Endothelial cell of umbilical vein (primary cell): ENCODE data around the gene GBP4. TPM values are rescaled to one million over a fixed set of nuclear protein-coding genes. Genes with fewer than 3 reads are reported as not detected.

ENCODE experiments used
- BruUV-seq: library from RNA; stranded (reverse); fragments of 400-500 nt; replicated peaks from 2 replicates; lab custom pipeline; 2021; lab: Mats Ljungman, UMichigan
- CTCF ChIA-PET: fragments of 300-600, 350-600 bp; sonication (Branson Sonifier 250); formaldehyde crosslinking; loops from one replicate; lab custom pipeline; 2021; ENCODE audit warnings: antibody characterized with exemption, inconsistent platforms; lab: Charles Lee
- POLR2A ChIA-PET: fragments of 300-600, 350-600 bp; sonication (Branson Sonifier 250); formaldehyde crosslinking; loops from one replicate; lab custom pipeline; 2021; ENCODE audit warnings: antibody characterized with exemption, inconsistent platforms; lab: Charles Lee
- DNase-seq: peaks from one replicate; pipeline ENCODE4 v3.0.0-alpha.2; 2011; ENCODE audit warnings: low read depth, low spot score
- FAIRE-seq: peaks from 2 replicates; lab custom pipeline; 2011; peaks lifted over from hg19 to GRCh38; lab: Jason Lieb, UNC
- H2AFZ ChIP-seq: 2 replicates; pipeline ENCODE4 v1.6.0; 2012; ENCODE audit warnings: low read depth, low read length, control low read depth, inconsistent platforms
- H3K27ac ChIP-seq: 2 replicates; pipeline ENCODE4 v1.5.1; 2011; ENCODE audit warnings: low read depth, mild to moderate bottlenecking, control low read depth, low read length, moderate library complexity; ENCODE audit not compliant: insufficient read depth
- H3K27me3 ChIP-seq, 2 experiments: 2 replicates each; pipeline versions ENCODE4 v1.6.0 to v1.6.1; 2011; ENCODE audit warnings: low read length in 2 of 2, mixed read lengths in 1 of 2; ENCODE audit not compliant: control insufficient read depth in 2 of 2, insufficient read depth in 2 of 2
- H3K36me3 ChIP-seq, 2 experiments: 2 replicates in 1 of 2; 3 replicates in 1 of 2; pipeline ENCODE4 v1.5.1; 2011; ENCODE audit warnings: low read length in 2 of 2, mild to moderate bottlenecking in 1 of 2, moderate library complexity in 1 of 2; ENCODE audit not compliant: control insufficient read depth in 2 of 2, insufficient read depth in 2 of 2; ENCODE audit errors: extremely low read depth in 1 of 2
- H3K4me1 ChIP-seq: 3 replicates; pipeline ENCODE4 v1.5.1; 2011; ENCODE audit warnings: mild to moderate bottlenecking, low read length; ENCODE audit not compliant: control insufficient read depth, insufficient read depth; ENCODE audit errors: extremely low read depth
- H3K4me2 ChIP-seq: 2 replicates; pipeline ENCODE4 v1.6.1; 2011; ENCODE audit warnings: low read length, control low read depth, mixed read lengths; ENCODE audit not compliant: insufficient read depth
- H3K4me3 ChIP-seq, 3 experiments: fragments of 200-600 bp in 1 of 3; sonication (generic), shearing (Covaris generic) in 1 of 3; replicated peaks in 1 of 3; 2 replicates each; pipeline ENCODE4 v1.5.1; 2011 to 2016; ENCODE audit warnings: control low read depth in 3 of 3, low read length in 3 of 3, mild to moderate bottlenecking in 2 of 3, inconsistent platforms in 1 of 3, low read depth in 1 of 3, moderate library complexity in 1 of 3; ENCODE audit not compliant: insufficient read depth in 1 of 3
- H3K79me2 ChIP-seq: 2 replicates; pipeline ENCODE4 v1.6.0; 2012; ENCODE audit warnings: low read length, inconsistent platforms; ENCODE audit not compliant: control insufficient read depth, insufficient read depth
- H3K9ac ChIP-seq: replicated peaks from 2 replicates; pipeline ENCODE3; 2011; ENCODE audit warnings: low read length, control low read depth; ENCODE audit not compliant: insufficient read depth; ENCODE audit errors: extremely low read depth
- H3K9me1 ChIP-seq: replicated peaks from 3 replicates; pipeline ENCODE4 v1.6.0; 2011; ENCODE audit warnings: mild to moderate bottlenecking, low read length; ENCODE audit not compliant: control insufficient read depth, insufficient read depth; ENCODE audit errors: extremely low read depth
- H3K9me3 ChIP-seq: replicated peaks from 2 replicates; pipeline ENCODE4 v1.5.1; 2012; ENCODE audit warnings: low read length, inconsistent platforms; ENCODE audit not compliant: control insufficient read depth, insufficient read depth
- H4K20me1 ChIP-seq: replicated peaks from 2 replicates; pipeline ENCODE3; 2011; ENCODE audit warnings: mild to moderate bottlenecking, low read length; ENCODE audit not compliant: control insufficient read depth, insufficient read depth; ENCODE audit errors: extremely low read depth
- CTCF ChIP-seq, 2 donors: IDR thresholded peaks; 1 replicate in 1 of 2; 2 replicates in 1 of 2; pipeline ENCODE4 v1.5.1; 2011; ENCODE audit warnings: low read length in 2 of 2, mild to moderate bottlenecking in 2 of 2, moderate library complexity in 2 of 2, control low read depth in 1 of 2, inconsistent platforms in 1 of 2, low read depth in 1 of 2; ENCODE audit not compliant: insufficient read depth in 1 of 2; ENCODE audit errors: extremely low read depth in 1 of 2
- EZH2 ChIP-seq: IDR thresholded peaks from 2 replicates; pipeline ENCODE4 v1.6.1; 2012; ENCODE audit warnings: borderline replicate concordance, low read depth, mild to moderate bottlenecking, moderate library complexity, low read length, inconsistent platforms; ENCODE audit not compliant: severe bottlenecking
- FOS ChIP-seq: IDR thresholded peaks from 2 replicates; pipeline ENCODE4 v1.6.1; 2011; ENCODE audit warnings: mild to moderate bottlenecking, low read length, moderate library complexity, borderline replicate concordance; ENCODE audit not compliant: insufficient read depth
- GATA2 ChIP-seq: IDR thresholded peaks from 2 replicates; pipeline ENCODE4 v1.7.0; 2011; ENCODE audit warnings: low read depth, mild to moderate bottlenecking, moderate library complexity, mixed read lengths, low read length; ENCODE audit not compliant: insufficient read length, insufficient read depth
- JUN ChIP-seq: IDR thresholded peaks from 2 replicates; pipeline ENCODE4 v1.6.1; 2011; ENCODE audit warnings: borderline replicate concordance, low read depth; ENCODE audit not compliant: insufficient read length, insufficient read depth
- MAX ChIP-seq: IDR thresholded peaks from 2 replicates; pipeline ENCODE4 v1.6.1; 2011; ENCODE audit not compliant: insufficient read depth, insufficient read length
- MYC ChIP-seq: IDR thresholded peaks from one replicate; pipeline ENCODE4 v1.6.1; 2011; ENCODE audit warnings: mild to moderate bottlenecking, low read depth, low read length
- POLR2A ChIP-seq: IDR thresholded peaks from 2 replicates; pipeline ENCODE4 v1.6.1; 2012; ENCODE audit warnings: low read depth, mild to moderate bottlenecking, control low read depth, low read length
- POLR2AphosphoS5 ChIP-seq: IDR thresholded peaks from 2 replicates; pipeline ENCODE4 v1.6.1; 2012; ENCODE audit warnings: low read depth, mild to moderate bottlenecking, control low read depth, low read length, moderate library complexity; ENCODE audit not compliant: insufficient read depth
- dilution Hi-C: fragments of 300-500 bp; cut with MboI; formaldehyde crosslinking; loops from one replicate; pipeline ENCODE4 v1.15.0; 2019; ENCODE audit warnings: low sequenced_read_pairs; ENCODE audit not compliant: extremely low pct_ligation_motif_present
- intact Hi-C: fragments of 100-400 bp; cut with micrococcal nuclease; formaldehyde crosslinking; loops from one replicate; pipeline ENCODE4 v1.10.0; 2022
- polyA plus RNA-seq, 4 experiments: library from polyadenylated mRNA; depleted of rRNA in 3 of 4; stranded (reverse) in 3 of 4; unstranded in 1 of 4; fragments of >200 nt; gene quantifications; 2 replicates each; pipeline versions ENCODE4 v1.2.1 to v1.2.3, GENCODE V29; 2011 to 2012; ENCODE audit warnings: missing spikeins in 1 of 4
- total RNA-seq: library from RNA; stranded (reverse); gene quantifications from 2 replicates; pipeline ENCODE4 v1.2.3, GENCODE V29; 2021

Gene GBP4
- total and polyA plus RNA-seq, 2 donors (not counting 3 experiments of a cell fraction or from before 2014, with no cell fraction given) = 1.7 to 7.6 TPM

GRCh38 chr1:89175601-89176256 is 23.0 kb downstream of the GBP4 start, which contains the start of gene GBP7:
Gene GBP7, minus strand, starts transcription at chr1:89176003. Its CDS starts 4,068 bp downstream, at chr1:89171935.
- FAIRE-seq = no peak
- POLR2A ChIA-PET = no interaction called here
- no peaks in the 10 kb centered on the region for H3K79me2 ChIP-seq
- no TSS peak for BruUV-seq
- TF ChIP-seq MYC (no peak), CTCF (IDR thresholded peaks at IDR 0.05; ENCODE audit: extremely low read depth in 1 of 2, insufficient read depth in 1 of 2, low read depth in 1 of 2, low read length in 2 of 2) (no peak), GATA2 (no peak), MAX (no peak), POLR2AphosphoS5 (no peak), POLR2A (no peak), EZH2 (no peak), FOS (no peak), JUN (no peak)
- H3K9me3 ChIP-seq = no peaks in the 10 kb centered on the region
- H3K4me1 ChIP-seq = no peaks in the 10 kb centered on the region
- H3K36me3 ChIP-seq = no peaks in the 10 kb centered on the region
- dilution Hi-C loops = no loop called here
- H3K27ac ChIP-seq = no peak within 1 kb of the TSS
- no peaks in the 10 kb centered on the region for H4K20me1 ChIP-seq
- no peak within 1 kb of the TSS for H3K4me3 ChIP-seq
- no peak within 1 kb of the TSS for H3K4me2 ChIP-seq
- no peaks in the 10 kb centered on the region for H3K27me3 ChIP-seq
- no peak within 1 kb of the TSS for H3K9ac ChIP-seq
- intact Hi-C loops = no loop called here
- no peak within 1 kb of the TSS for H2AFZ ChIP-seq
- no peaks in the 10 kb centered on the region for H3K9me1 ChIP-seq
- CTCF ChIA-PET = no interaction called here
- no peak for DNase-seq
